ENCODE results near the gene CYP3A4. TPM values are rescaled to one million over a fixed set of nuclear protein-coding genes. Genes with fewer than 3 reads are reported as not detected.
"Not testable (repeated sequence)": the region's sequence is repeated elsewhere in the genome, so short reads cannot be mapped to it uniquely, and the experiment has no call there.

Gene CYP3A4
- polyA plus RNA-seq, 4 donors: 0.20 to 0.46 (median 0.24) TPM

- no peak for DNase-seq (ENCODE audit: low read depth in 4 of 4, low spot score in 2 of 4)
These were observed 53.7 kb downstream of the CYP3A4 start for GRCh38 chr7:99730238-99730810.

DNA sequence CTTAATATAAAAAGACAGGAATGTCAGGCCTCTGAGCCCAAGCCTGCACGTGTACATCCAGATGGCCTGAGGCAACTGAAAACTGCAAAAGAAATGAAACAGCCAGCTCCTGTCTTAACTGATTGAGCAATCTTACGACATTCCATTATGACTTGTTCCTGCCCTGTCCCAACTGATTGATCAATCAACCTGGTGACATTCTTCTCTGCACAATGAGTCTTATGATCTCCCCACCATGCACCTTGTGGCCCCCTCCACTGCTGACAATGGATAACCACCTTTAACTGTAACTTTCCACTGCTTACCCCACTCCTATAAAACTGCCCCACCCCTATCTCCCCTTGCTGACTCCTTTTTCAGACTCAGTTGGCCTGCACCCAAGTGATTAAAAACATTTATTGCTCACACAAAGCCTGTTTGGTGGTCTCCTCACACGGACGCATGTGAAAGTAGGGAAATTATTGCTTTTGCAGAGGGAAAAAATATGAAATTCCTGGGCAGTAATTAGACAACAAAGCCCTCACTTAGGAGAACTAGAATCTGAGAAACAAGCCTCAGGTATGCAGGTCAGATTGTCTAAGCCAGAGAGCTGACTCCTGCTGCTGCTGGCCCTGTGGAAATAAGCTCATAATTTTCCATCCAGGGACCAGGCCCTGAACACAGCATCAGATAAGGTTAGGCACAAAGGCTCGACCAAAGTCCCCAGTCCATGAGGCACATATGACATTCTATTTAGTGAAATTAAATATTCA lies 54.3 kb downstream of the CYP3A4 start:
- no peak for DNase-seq (ENCODE audit: low read depth in 4 of 4, low spot score in 2 of 4)

- DNase-seq (ENCODE audit: low read depth in 4 of 4, low spot score in 2 of 4): no peak
These were observed 55.4 kb downstream of the CYP3A4 start for GRCh38 chr7:99728615-99729014.

DNA sequence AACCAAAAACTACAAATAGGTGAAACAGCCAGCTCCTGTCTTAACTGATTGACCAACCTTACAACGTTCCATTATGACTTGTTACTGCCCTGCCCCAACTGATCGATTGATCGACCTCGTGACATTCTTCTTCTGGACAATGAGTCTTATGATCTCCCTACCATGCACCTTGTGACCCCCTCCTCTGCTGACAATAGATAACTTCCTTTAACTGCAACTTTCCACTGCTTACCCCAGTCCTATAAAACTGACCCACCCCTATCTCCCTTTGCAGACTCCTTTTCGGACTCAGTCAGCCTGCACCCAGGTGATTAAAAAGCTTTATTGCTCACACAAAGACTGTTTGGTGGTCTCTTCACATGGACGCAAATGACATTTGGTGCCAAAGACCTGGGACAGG lies 60.8 kb downstream of the CYP3A4 start:
- DNase-seq (ENCODE audit: low read depth in 4 of 4, low spot score in 2 of 4): not testable (repeated sequence)

DNA sequence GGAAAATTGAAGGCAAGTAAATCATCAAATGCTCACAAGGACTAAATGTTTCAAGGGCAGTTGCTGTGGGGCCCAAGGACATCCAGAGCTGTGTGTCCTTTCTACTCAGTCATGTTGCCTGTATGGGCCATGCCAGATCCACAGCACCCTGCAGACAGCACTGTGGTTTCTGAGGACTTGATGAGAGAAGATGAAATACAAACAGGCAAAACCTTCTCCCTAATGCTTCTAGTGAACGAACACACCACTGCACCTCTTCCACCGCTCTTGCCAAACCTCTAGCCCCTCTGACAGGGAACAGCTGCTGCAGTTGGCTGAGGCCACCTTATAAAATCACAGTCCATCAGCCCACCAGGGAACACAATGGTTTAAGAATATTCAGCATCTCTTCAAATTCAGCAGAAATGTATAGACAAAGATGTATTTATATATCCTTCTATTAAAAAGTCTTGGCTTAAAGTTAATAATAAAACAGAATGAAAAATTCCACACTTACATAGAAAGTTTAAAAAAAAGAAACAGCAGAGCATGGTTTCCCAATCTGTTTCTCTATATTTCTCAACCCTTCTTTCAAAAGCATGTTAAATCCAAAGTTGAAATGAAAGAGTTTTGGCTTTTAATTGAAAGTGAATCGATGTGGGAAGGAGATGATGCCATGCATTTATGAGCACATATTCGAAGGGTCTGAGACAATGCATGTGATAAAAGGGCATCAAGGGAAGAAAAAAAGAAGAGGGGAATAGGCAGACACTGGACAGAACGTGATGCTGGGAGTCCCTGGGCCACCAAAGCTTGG lies 63.0 kb downstream of the CYP3A4 start:
- DNase-seq (ENCODE audit: low read depth in 4 of 4, low spot score in 2 of 4): no peak

DNA sequence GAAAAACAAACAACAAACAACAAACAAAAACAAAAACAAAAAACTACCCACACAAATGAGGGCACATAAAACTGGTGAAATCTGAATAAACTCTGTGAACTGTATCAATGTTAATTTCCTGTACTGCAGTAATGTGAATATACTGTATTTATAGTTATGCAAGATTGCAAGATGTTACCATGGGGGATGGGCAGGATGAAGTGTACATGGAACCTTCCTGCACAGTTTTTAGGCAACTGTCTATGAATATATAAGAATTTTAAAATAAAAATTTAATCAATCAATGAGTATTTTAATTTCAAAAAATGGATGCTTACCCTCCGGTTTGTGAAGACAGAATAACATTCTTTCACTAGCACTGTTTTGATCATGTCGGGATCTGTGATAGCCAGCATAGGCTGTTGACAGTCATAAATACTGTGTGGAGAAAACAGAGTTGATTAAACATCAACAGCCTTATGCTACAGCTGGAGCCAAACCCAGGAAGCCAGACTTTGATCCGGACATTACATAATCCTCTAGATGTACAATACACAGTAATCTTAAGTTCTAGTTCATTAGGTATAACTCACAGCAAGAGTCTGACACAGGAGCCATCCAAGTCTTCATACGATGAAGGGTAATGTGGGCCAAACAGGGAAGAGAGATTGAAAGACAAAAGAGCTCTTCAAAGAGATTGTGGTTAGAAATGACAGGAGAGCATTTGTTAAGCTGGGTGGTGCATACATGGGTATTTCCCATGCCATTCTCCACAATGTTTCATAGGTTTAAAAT lies 63.8 kb downstream of the CYP3A4 start:
- DNase-seq (ENCODE audit: low read depth in 4 of 4, low spot score in 2 of 4): no peak

- DNase-seq (ENCODE audit: low read depth in 4 of 4, low spot score in 2 of 4): no peak
These were observed 69.9 kb downstream of the CYP3A4 start for GRCh38 chr7:99713995-99714570.

- no peak for DNase-seq (ENCODE audit: low read depth in 4 of 4, low spot score in 2 of 4)
These were observed 74.0 kb downstream of the CYP3A4 start for GRCh38 chr7:99709838-99710578.

GRCh38 chr7:99709260-99709659 lies 74.7 kb downstream of the CYP3A4 start:
- DNase-seq (ENCODE audit: low read depth in 4 of 4, low spot score in 2 of 4): no peak

- DNase-seq (ENCODE audit: low read depth in 4 of 4, low spot score in 2 of 4): no peak
These were observed 76.9 kb downstream of the CYP3A4 start for GRCh38 chr7:99707096-99707495.

Other genes with a start within 250 kb of the CYP3A4 start
- 10 to 100 TPM; 13.3 to 16.9 (median 15.6) TPM for gene FAM200A, start 232.1 kb downstream of the CYP3A4 start, polyA plus RNA-seq (ENCODE audit: insufficient read length in 4 of 4)
- gene ZNF655, start 225.5 kb downstream of the CYP3A4 start, polyA plus RNA-seq (ENCODE audit: insufficient read length in 4 of 4): 100 to 1,000 TPM in 1 of 4 donors, 10 to 100 TPM in 3; 65.7 to 112 (median 83.5) TPM
- 1 to 10 TPM; 2.0 to 2.4 (median 2.1) TPM for gene TMEM225B, start 185.9 kb downstream of the CYP3A4 start, polyA plus RNA-seq (ENCODE audit: insufficient read length in 4 of 4)
- gene ZSCAN25, start 167.2 kb downstream of the CYP3A4 start, polyA plus RNA-seq (ENCODE audit: insufficient read length in 4 of 4): 10 to 100 TPM; 17.3 to 21.4 (median 19.6) TPM
- 1 to 10 TPM; 1.5 to 2.8 (median 1.8) TPM for gene CYP3A5, start 104.2 kb downstream of the CYP3A4 start, polyA plus RNA-seq (ENCODE audit: insufficient read length in 4 of 4)
- 10 to 100 TPM in 1 of 4 donors, 1 to 10 TPM in 1, under 1 TPM in 2; 0.29 to 23.5 (median 1.1) TPM for gene CYP3A7, start 49.0 kb downstream of the CYP3A4 start, polyA plus RNA-seq (ENCODE audit: insufficient read length in 4 of 4)
- gene CYP3A43, start 43.8 kb upstream of the CYP3A4 start, polyA plus RNA-seq (ENCODE audit: insufficient read length in 4 of 4): under 1 TPM; 0.22 to 0.57 (median 0.42) TPM
- under 1 TPM in 1 of 4 donors, not detected in 3; 0.14 TPM for gene OR2AE1, start 92.8 kb upstream of the CYP3A4 start, polyA plus RNA-seq (ENCODE audit: insufficient read length in 4 of 4)
- 10 to 100 TPM; 30.8 to 39.6 (median 37.2) TPM for gene TRIM4, start 135.3 kb upstream of the CYP3A4 start, polyA plus RNA-seq (ENCODE audit: insufficient read length in 4 of 4)
- gene GJC3, start 145.4 kb upstream of the CYP3A4 start, polyA plus RNA-seq (ENCODE audit: insufficient read length in 4 of 4): 1 to 10 TPM in 3 of 4 donors, under 1 TPM in 1; 0.76 to 1.4 (median 1.2) TPM
- gene AZGP1, start 191.8 kb upstream of the CYP3A4 start, polyA plus RNA-seq (ENCODE audit: insufficient read length in 4 of 4): 10 to 100 TPM; 52.2 to 69.0 (median 62.5) TPM
- gene ZKSCAN1, start 231.4 kb upstream of the CYP3A4 start, polyA plus RNA-seq (ENCODE audit: insufficient read length in 4 of 4): 10 to 100 TPM; 43.3 to 71.5 (median 57.5) TPM